SK-N-SH (cell line): ENCODE data around the gene KLHL42.

Experiments used
- EP300 ChIP-seq, 2 experiments: IDR thresholded peaks; 2 replicates each; pipeline versions ENCODE4 v1.4.0 to v1.6.1; 2012; ENCODE audit warnings: borderline replicate concordance in 1 of 2, low read depth in 1 of 2, low read length in 1 of 2
- EZH2phosphoT487 ChIP-seq: fragments of 200-600 bp; sonication (generic); IDR thresholded peaks from 2 replicates; pipeline ENCODE4 v1.6.1; 2017; ENCODE audit warnings: low read depth, mixed run types, mild to moderate bottlenecking, antibody characterized with exemption, moderate library complexity, borderline replicate concordance
- NFIC ChIP-seq: IDR thresholded peaks from 2 replicates; pipeline ENCODE4 v1.4.0; 2012; ENCODE audit warnings: borderline replicate concordance
- NRF1 ChIP-seq: IDR thresholded peaks from 2 replicates; pipeline ENCODE4 v1.6.1; 2012; ENCODE audit warnings: low read depth, mild to moderate bottlenecking, low read length
- POLR2AphosphoS5 ChIP-seq: IDR thresholded peaks from 2 replicates; pipeline ENCODE4 v1.6.1; 2012; ENCODE audit warnings: low read depth, low read length
- RAD21 ChIP-seq: IDR thresholded peaks from 2 replicates; pipeline ENCODE4 v1.6.1; 2012; ENCODE audit warnings: mild to moderate bottlenecking, low read length
- TAF1 ChIP-seq: IDR thresholded peaks from 2 replicates; pipeline ENCODE4 v1.6.1; 2012; ENCODE audit warnings: low read depth, mild to moderate bottlenecking, low read length, moderate library complexity, borderline replicate concordance
- TCF12 ChIP-seq: IDR thresholded peaks from 2 replicates; pipeline ENCODE4 v1.4.0; 2012
- YY1 ChIP-seq: IDR thresholded peaks from 2 replicates; pipeline ENCODE4 v1.4.0; 2012; ENCODE audit warnings: low read depth, mild to moderate bottlenecking
- TF ChIP-seq, protein P1 (sequence below): fragments of 200-600 bp; sonication (generic); IDR thresholded peaks from 2 replicates; pipeline ENCODE4 v1.6.1; 2017; ENCODE audit warnings: antibody characterized with exemption, mild to moderate bottlenecking, moderate library complexity
- TF ChIP-seq, protein P2 (sequence below): IDR thresholded peaks from 2 replicates; pipeline ENCODE4 v1.4.0; 2012; ENCODE audit warnings: low read depth, borderline replicate concordance
- TF ChIP-seq, protein P3 (sequence below): IDR thresholded peaks from 2 replicates; pipeline ENCODE4 v1.4.0; 2012; ENCODE audit warnings: low read depth
- TF ChIP-seq, protein P4 (sequence below): IDR thresholded peaks from 2 replicates; pipeline ENCODE4 v1.6.1; 2012; ENCODE audit warnings: mild to moderate bottlenecking, low read depth, low read length, moderate library complexity

DNA sequence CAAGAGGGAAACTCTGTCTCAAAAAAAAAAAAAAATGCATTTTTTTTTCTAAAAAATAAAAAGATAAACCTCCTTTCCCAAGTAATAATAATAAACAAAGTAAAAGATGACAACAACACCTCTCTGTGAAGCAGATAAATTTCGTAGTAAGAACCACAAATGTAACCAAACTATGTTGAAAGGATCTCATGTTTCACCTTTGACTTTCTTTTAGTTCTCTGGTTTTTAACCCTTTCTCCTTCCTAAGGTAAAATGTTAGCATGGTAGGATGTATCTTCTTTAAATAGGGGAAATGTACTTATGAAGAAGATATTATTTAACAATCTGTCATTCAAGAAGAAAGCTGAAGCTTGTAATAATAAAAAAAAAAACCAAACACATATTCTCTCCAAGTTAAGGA lies 1.8 kb upstream of the KLHL42 start:
- TF ChIP-seq, protein P1, sequence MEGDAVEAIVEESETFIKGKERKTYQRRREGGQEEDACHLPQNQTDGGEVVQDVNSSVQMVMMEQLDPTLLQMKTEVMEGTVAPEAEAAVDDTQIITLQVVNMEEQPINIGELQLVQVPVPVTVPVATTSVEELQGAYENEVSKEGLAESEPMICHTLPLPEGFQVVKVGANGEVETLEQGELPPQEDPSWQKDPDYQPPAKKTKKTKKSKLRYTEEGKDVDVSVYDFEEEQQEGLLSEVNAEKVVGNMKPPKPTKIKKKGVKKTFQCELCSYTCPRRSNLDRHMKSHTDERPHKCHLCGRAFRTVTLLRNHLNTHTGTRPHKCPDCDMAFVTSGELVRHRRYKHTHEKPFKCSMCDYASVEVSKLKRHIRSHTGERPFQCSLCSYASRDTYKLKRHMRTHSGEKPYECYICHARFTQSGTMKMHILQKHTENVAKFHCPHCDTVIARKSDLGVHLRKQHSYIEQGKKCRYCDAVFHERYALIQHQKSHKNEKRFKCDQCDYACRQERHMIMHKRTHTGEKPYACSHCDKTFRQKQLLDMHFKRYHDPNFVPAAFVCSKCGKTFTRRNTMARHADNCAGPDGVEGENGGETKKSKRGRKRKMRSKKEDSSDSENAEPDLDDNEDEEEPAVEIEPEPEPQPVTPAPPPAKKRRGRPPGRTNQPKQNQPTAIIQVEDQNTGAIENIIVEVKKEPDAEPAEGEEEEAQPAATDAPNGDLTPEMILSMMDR = no peak
- TF ChIP-seq NRF1 = no peak
- TF ChIP-seq EP300 (IDR thresholded peaks at IDR 0.05; ENCODE audit: borderline replicate concordance in 1 of 2, low read depth in 1 of 2, low read length in 1 of 2) = no peak
- no peak for TF ChIP-seq POLR2AphosphoS5
- TF ChIP-seq NFIC = no peak
- TF ChIP-seq YY1 = no peak
- TF ChIP-seq TAF1 = no peak
- no peak for TF ChIP-seq RAD21
- TF ChIP-seq TCF12 = no peak
- TF ChIP-seq, protein P2, sequence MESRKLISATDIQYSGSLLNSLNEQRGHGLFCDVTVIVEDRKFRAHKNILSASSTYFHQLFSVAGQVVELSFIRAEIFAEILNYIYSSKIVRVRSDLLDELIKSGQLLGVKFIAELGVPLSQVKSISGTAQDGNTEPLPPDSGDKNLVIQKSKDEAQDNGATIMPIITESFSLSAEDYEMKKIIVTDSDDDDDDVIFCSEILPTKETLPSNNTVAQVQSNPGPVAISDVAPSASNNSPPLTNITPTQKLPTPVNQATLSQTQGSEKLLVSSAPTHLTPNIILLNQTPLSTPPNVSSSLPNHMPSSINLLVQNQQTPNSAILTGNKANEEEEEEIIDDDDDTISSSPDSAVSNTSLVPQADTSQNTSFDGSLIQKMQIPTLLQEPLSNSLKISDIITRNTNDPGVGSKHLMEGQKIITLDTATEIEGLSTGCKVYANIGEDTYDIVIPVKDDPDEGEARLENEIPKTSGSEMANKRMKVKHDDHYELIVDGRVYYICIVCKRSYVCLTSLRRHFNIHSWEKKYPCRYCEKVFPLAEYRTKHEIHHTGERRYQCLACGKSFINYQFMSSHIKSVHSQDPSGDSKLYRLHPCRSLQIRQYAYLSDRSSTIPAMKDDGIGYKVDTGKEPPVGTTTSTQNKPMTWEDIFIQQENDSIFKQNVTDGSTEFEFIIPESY = no peak
- TF ChIP-seq, protein P3, sequence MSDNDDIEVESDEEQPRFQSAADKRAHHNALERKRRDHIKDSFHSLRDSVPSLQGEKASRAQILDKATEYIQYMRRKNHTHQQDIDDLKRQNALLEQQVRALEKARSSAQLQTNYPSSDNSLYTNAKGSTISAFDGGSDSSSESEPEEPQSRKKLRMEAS = no peak
- TF ChIP-seq, protein P4, sequence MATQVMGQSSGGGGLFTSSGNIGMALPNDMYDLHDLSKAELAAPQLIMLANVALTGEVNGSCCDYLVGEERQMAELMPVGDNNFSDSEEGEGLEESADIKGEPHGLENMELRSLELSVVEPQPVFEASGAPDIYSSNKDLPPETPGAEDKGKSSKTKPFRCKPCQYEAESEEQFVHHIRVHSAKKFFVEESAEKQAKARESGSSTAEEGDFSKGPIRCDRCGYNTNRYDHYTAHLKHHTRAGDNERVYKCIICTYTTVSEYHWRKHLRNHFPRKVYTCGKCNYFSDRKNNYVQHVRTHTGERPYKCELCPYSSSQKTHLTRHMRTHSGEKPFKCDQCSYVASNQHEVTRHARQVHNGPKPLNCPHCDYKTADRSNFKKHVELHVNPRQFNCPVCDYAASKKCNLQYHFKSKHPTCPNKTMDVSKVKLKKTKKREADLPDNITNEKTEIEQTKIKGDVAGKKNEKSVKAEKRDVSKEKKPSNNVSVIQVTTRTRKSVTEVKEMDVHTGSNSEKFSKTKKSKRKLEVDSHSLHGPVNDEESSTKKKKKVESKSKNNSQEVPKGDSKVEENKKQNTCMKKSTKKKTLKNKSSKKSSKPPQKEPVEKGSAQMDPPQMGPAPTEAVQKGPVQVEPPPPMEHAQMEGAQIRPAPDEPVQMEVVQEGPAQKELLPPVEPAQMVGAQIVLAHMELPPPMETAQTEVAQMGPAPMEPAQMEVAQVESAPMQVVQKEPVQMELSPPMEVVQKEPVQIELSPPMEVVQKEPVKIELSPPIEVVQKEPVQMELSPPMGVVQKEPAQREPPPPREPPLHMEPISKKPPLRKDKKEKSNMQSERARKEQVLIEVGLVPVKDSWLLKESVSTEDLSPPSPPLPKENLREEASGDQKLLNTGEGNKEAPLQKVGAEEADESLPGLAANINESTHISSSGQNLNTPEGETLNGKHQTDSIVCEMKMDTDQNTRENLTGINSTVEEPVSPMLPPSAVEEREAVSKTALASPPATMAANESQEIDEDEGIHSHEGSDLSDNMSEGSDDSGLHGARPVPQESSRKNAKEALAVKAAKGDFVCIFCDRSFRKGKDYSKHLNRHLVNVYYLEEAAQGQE = no peak
- TF ChIP-seq EZH2phosphoT487 = no peak
